ENCODE results near the gene SPRTN.

DNA sequence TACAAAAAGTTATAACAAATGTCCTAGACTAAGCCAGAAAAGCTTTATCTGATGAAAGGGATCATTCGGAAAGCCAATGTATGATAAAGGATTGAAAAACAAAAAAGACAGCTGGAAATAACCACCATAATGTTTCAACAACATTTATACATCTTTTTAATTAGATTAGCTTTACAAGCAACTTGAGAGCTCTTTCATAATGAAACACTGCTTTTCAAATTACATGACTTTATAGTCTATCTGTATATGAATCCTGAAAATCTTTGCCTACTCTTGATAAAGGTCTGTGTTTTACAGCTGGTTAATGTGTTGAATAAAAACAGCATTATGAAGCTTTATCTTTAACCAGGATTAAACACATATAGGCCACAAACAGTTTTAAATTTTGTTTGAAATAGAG, 25.5 kb downstream of the SPRTN start:
- TF ChIP-seq GATA3 (IDR thresholded peaks at IDR 0.05; ENCODE audit: low read depth, low read length) (no peak), GATA2 (IDR thresholded peaks at IDR 0.05; ENCODE audit: low read depth, low read length) (no peak)
